NCI-H2029 (cell line): Measurements from ENCODE around the gene PRKAR1B.

Source experiments
- DNase-seq: peaks from one replicate; lab custom pipeline; 2025; lab: John Stamatoyannopoulos, UW

The PRKAR1B gene

DNA sequence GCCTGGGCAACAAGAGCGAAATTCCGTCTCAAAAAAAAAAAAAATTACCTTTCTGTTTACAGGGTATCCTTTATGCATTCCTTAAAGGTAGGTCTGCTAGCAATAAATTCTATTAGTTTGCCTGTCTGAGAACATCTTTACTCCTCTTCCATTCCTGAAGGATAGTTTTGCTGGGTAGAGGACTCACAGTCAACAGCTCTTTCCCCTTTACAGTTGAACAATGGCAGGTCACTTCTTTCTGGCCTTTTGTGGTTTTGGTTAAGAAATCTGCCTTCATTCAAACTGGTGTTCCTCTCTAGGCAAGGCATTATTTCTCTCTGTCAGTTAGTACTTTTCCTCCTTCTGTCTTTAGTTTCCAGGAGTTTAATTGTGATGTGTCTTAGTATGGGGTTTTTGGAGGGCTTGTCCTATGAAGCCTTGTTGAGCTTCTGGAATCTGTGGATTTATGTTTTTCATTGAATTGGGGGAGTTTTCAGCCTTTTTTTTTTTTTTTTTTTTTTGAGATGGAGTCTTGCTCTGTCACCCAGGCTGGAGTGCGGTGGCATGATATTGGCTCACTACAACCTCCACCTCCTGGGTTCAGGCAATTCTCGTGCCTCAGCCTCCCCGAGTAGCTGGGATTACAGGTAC is 5.3 kb downstream of the PRKAR1B start:
- DNase-seq = no peak

DNA sequence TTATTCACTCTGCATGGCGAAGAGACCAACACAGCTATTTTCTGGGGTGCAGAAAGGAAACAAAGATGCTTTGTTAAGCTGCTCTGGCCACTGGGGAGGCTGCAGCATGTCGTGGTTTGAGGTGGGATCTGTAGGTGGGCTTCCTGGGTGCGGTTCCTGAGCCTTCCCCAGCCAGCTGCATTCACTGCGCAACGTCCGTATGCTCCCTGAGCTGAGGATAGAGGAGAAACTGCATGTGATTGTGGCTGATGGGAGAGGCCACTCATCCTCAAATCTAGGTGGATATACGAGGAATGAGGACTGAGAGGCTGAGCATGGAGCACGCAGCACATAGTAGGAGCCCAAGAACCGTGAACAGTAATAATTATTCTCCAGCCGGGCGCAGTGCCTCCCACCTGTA is 10.4 kb downstream of the PRKAR1B start:
- DNase-seq = no peak

DNA sequence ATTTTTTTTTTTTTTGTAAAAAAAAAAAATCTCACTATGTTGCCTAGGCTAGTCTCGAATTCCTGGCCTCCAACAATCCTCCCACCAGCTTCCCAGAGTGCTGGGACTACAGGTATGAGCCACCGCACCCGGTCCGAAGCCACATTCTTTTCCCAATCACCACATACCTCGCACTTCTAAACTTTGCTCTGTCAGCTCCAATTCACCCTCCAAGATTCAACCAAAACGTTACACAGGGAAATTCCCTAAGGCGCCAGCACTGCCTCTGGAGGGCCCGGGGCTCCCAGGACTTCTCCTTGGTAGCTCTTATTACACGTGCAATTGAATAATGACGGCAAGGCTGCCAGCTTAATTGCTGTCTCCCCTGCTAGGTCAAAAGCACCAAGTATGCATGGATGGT is 10.9 kb downstream of the PRKAR1B start:
- DNase-seq = no peak

DNA sequence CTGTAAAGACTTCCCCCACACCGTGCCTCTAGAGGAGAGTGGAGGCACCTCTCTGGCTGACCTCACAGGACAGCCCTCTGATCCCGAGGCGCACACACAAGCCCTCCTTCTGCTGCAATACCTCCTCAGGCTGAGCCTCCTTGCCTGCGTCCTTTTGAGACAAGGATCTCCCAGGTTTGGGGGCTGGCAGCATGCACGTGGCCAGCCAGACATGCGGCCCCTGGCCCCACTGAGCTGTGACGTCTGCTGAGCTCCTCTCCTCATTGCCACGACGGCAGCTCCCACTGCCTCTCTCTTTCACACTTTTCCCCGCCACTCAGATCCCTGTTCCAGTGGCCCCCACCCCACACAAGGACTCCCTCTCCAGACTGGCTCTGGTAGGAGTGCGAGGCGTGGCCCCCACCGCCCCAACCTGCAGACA is 12.8 kb downstream of the PRKAR1B start:
- DNase-seq = no peak

DNA sequence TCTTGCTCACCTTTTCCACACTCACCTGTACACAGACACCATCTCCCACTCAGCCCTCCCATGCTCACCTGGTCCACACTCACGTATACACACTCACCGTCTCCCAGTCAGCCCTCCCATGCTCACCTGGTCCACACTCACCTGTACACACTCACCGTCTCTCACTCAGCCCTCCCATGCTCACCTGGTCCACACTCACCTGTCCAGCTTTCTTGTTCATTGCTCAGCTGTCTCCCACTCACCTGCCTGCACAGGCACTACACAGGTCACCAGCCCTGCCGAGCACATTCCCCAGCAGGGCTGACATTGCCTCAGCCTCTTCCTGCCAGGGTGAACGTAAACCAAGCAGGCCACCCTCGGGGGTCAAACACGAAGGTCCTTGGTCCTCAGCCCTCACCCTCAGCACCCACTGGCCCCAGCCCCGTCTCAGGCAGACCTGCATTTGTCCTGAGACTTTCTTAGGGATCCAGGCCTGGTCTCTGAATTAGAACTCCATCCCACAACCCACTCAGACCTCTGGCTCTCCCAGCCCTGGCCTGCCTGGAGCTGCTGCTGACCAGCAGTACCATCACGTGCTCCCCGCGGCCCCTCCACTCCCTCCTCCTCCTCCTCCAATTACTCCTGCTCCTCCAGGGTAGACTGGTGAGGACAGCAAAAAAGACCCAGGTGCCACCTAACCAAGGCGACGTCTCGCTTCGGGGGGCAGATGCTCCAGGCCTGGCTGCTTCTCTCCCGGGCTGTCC is 13.4 kb downstream of the PRKAR1B start:
- no peak for DNase-seq

- DNase-seq = no peak
Observed at GRCh38 chr7:713139-713457, 14.0 kb downstream of the PRKAR1B start.

DNA sequence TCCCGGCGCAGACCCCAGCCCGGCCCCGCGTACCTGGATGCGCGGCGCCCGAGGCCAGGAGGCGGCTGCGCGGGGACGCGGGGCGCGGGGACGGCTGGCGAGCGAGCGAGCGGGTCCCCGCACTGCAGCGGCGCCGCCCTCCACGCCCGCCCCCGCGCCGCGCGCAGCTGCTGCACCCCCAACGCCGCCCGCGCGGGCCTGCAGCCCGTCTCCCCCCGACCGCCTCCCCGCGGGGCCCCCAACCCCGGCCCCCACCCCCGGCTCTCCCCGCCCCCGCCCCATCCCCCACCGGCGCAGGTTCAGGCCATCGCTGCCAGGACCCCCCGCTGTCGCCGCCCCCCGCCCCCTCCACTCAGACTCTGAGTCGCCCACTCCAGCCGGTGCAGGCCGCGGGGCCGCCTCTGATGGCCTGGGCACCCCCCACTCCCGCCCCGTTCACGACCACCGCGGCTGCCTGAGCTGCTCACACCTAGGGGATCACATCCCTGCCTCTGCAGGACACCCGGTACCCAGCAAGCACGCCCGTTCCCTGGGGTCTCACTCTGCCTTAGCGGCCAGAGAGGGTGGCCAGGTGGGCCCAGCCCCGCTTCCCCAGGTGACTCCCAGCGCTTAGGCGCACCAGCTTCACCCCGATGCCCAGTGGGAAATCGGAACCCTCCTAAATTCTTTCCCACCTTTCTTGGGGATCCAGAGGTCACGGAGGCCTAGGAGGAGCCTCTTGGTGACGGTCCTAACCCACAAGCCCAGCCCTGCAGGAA is 14.5 kb downstream of the PRKAR1B start:
- no peak for DNase-seq

- DNase-seq = no peak
Observed at GRCh38 chr7:711922-712380, 15.1 kb downstream of the PRKAR1B start.

GRCh38 chr7:711093-711921 is 15.8 kb downstream of the PRKAR1B start:
- no peak for DNase-seq

GRCh38 chr7:710161-710560 is 16.9 kb downstream of the PRKAR1B start:
- DNase-seq = no peak

DNA sequence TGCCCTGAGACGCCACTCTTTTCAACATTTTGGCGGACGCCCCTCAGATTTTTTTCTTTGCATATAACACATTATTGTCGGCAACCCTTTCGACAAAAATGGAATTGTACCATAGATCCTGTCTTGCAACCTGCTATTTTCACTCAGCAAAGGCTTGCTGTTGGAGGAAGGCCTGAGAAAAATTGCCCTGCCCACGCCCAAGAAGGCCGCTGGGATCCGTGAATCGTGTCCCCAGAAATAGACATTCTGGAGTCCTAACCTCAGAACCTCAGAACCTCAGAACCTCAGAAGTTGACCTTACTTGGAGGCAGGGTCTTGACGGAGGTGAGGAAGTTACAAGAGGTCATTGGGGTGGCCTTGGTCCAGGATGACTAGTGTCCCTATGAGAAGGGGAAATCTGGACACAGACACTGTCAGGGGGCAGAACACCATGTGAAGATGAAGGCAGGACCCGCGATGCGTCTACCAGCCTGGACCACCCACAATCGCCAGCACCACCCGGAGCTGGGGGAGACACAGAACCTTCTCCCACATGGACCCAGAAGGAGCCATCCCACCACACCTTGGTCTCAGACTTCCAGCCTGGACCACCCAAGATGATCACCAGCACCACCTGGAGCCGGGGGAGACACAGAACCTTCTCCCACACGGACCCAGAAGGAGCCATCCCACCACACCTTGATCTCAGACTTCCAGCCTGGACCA is 19.6 kb downstream of the PRKAR1B start:
- DNase-seq = no peak

- DNase-seq = no peak
Observed at GRCh38 chr7:706721-707120, 20.4 kb downstream of the PRKAR1B start.

- no peak for DNase-seq
Observed at GRCh38 chr7:703049-703448, 24.0 kb downstream of the PRKAR1B start.

DNA sequence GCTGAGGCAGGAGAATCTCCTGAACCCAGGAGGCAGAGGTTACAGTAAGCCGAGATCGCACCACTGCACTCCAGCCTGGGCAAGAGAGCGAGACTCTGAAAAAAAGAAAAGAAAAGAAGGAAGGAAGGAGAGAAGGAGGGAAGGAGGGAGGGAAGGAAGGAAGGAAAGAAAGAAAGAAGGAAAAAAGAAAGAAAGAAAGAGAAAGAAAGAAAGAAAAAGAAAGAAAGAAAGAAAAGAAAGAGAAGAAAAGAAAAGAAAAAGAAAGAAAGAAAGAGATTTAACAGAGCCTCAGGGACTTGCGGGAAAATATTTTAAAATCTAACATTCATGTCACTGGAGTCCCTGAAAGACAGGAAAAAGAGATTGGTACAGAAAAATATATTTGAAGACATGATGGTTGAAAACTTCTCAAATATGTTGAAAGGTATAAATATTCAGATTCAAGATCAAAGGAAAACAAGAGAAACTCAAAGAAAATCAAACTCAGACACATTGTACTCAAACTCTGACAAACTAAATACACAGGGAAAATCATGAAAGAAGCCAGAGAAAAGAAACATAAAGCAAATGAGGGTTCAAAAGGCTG is 25.9 kb downstream of the PRKAR1B start:
- DNase-seq = no peak

- no peak for DNase-seq
Observed at GRCh38 chr7:699476-700170, 27.5 kb downstream of the PRKAR1B start.

- no peak for DNase-seq
Observed at GRCh38 chr7:698515-699475, 28.3 kb downstream of the PRKAR1B start.

GRCh38 chr7:696812-697551 is 30.1 kb downstream of the PRKAR1B start:
- no peak for DNase-seq

- no peak for DNase-seq
Observed at GRCh38 chr7:696426-696811, 30.7 kb downstream of the PRKAR1B start.

DNA sequence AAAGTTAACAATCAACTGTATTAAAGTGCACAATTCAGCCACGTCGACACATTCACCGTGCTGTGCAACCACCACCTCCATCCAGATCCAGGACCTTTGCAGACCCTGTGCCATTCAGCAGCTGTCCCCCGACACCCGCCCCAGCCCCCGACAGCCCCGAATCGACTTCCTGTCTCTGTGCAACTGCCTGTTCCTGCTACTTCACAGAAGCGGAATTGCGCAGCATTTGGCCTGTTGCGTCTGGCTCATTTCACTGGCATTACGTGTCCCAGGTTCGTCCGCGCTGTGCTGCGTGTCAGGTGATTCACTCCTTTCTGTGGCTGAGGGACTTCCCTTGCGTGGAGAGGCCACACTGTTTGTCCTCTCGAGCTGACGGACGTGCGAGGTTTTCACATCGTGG is 33.8 kb downstream of the PRKAR1B start:
- no peak for DNase-seq
